Bronchial epithelial cell (primary cell): ENCODE results near the gene SSH2. TPM values are rescaled to one million over a fixed set of nuclear protein-coding genes. Genes with fewer than 3 reads are reported as not detected.
"Not testable (repeated sequence)": the region's sequence is repeated elsewhere in the genome, so short reads cannot be mapped to it uniquely, and the experiment has no call there.

Source experiments
- DNase-seq: peaks from one replicate; pipeline ENCODE4 v3.0.0-alpha.2; 2010; ENCODE audit warnings: low read depth
- FAIRE-seq: peaks from 2 replicates; lab custom pipeline; 2011; peaks lifted over from hg19 to GRCh38; lab: Jason Lieb, UNC
- H3K27me3 ChIP-seq: 2 replicates; pipeline ENCODE4 v1.5.1; 2011; ENCODE audit warnings: low read length; ENCODE audit not compliant: control insufficient read depth, insufficient read depth
- H3K36me3 ChIP-seq: 2 replicates; pipeline ENCODE4 v1.5.1; 2011; ENCODE audit warnings: low read length; ENCODE audit not compliant: control insufficient read depth, insufficient read depth
- H3K4me3 ChIP-seq: 2 replicates; pipeline ENCODE4 v1.5.1; 2011; ENCODE audit warnings: mild to moderate bottlenecking, low read depth, low read length, control low read depth
- total RNA-seq: library from RNA; depleted of rRNA; stranded (reverse); fragments of >200 nt; gene quantifications from 2 replicates; pipeline ENCODE4 v1.2.1, GENCODE V29; 2014
- TF ChIP-seq, protein P1 (sequence below): IDR thresholded peaks from 2 replicates; pipeline ENCODE4 v1.5.1; 2011; ENCODE audit warnings: mild to moderate bottlenecking, moderate library complexity, low read length, control low read depth, inconsistent platforms; ENCODE audit not compliant: insufficient read depth, severe bottlenecking

The SSH2 gene
- total RNA-seq, 1 donor from 2014 or later = 3.7 TPM

DNA sequence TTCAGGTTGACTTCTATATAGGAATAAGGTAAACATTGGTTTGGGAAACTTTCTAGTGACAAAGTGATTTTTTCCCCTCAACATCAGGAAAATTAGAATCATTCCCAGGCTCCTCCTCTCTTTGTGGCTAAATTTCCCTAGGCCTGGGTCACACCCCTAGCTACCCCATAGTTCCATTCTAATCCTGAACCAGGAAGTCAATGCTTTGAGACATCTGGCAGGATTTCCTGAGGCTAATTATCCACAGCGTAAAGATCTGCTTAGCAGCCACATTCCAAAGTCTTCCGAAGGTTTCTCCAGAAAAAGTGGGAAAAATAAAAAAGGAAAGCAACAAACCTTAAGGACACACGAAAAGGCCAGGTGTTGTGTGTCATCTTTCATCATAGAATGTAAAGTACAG, 247.0 kb downstream of the SSH2 start:
- TF ChIP-seq, protein P1, sequence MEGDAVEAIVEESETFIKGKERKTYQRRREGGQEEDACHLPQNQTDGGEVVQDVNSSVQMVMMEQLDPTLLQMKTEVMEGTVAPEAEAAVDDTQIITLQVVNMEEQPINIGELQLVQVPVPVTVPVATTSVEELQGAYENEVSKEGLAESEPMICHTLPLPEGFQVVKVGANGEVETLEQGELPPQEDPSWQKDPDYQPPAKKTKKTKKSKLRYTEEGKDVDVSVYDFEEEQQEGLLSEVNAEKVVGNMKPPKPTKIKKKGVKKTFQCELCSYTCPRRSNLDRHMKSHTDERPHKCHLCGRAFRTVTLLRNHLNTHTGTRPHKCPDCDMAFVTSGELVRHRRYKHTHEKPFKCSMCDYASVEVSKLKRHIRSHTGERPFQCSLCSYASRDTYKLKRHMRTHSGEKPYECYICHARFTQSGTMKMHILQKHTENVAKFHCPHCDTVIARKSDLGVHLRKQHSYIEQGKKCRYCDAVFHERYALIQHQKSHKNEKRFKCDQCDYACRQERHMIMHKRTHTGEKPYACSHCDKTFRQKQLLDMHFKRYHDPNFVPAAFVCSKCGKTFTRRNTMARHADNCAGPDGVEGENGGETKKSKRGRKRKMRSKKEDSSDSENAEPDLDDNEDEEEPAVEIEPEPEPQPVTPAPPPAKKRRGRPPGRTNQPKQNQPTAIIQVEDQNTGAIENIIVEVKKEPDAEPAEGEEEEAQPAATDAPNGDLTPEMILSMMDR = no peak
- FAIRE-seq = no peak
- Histone ChIP-seq H3K36me3 (no peaks in the 10 kb centered on the region), H3K4me3 (no peak overlapping the region), H3K27me3 (no peaks in the 10 kb centered on the region)
- no peak for DNase-seq

DNA sequence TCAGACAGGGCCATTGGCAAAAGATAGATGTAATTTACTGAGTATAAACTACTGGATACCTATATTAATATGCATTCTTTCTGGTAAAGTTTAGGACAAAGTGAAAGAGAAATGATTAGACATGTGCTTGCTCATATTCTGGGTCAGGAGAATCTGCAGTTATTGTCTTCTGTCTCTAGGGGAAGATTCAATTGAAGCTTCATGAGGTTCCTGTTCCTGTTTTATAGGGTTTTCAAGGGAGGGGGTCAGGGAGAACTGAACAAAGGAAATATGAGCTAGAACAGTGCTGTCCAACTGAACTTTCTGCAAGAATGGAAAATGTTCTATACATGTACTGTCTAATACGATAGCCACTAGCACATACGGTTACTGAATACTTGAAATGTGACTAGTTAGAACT, 248.0 kb downstream of the SSH2 start:
- TF ChIP-seq, protein P1 = no peak
- no peaks in the 10 kb centered on the region for H3K27me3 ChIP-seq
- H3K4me3 ChIP-seq = no peak overlapping the region
- FAIRE-seq (no peak), DNase-seq (no peak)
- no peaks in the 10 kb centered on the region for H3K36me3 ChIP-seq

DNA sequence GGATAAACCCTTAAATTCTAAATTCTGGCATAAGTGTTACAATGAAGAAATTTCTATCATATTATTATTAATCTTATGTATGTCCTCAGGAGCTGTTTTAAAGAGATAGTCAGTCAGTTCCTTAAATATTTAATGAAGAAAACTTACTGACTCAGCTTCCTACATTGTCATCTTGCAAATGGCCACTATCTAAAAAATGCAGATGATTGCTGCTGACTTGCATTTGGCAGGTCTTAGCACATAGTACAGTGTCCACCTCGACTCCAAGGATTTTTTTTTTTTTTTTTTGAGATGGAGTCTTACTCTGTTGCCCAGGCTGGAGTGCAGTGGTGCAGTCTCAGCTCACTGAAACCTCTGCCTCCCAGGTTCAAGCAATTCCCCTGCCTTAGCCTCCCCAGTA, 252.2 kb downstream of the SSH2 start:
- H3K27me3 ChIP-seq = no peaks in the 10 kb centered on the region
- DNase-seq (no peak), FAIRE-seq (no peak)
- TF ChIP-seq, protein P1 = no peak
- H3K4me3 ChIP-seq = no peak overlapping the region
- H3K36me3 ChIP-seq = no peaks in the 10 kb centered on the region

DNA sequence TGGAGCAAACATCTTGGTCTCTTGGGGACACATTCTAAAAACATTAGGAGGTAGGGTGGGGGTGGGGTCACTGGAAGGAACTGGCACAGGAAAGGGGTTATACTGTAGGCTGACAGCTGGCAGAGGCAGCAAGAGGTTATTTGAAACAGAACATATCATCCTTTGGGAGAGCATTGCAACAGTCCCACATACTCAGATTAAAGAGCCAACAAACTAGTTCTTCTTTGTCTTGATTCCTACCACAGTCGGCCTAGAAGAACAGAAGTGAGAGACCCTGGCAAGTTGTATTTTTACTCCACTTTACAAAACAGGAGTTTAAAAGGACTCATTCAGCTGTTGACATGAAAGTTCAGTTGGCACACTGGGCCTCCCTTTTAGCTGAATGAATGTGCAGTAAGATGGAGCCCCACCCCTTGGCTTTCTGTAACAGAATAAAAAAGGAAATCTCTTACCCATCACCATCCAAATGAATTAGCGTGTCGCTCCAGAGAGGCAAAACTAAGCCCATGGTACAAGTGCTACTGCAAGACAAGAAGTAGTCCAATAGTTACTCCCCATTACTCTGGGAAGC, 252.7 kb downstream of the SSH2 start:
- H3K27me3 ChIP-seq = no peaks in the 10 kb centered on the region
- FAIRE-seq (no peak), DNase-seq (no peak)
- no peaks in the 10 kb centered on the region for H3K36me3 ChIP-seq
- TF ChIP-seq, protein P1 = no peak
- H3K4me3 ChIP-seq = no peak overlapping the region

DNA sequence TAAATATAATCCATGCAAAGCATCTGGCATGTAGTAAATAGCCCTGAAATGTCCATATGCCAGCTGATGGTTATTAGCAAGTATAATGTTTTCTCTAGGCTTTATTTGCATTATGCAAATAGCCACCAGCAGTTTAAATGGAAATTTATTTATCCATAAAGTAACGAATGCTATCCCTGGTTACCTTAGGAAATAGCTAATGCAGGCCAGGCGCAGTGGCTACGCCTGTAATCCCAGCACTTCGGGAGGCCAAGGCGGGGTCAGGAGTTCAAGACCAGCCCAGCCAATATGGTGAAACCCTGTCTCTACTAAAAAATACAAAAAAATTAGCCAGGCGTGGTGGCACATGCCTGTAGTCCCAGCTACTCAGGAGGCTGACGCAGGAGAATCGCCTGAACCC, 254.1 kb downstream of the SSH2 start:
- FAIRE-seq = not testable (repeated sequence)

DNA sequence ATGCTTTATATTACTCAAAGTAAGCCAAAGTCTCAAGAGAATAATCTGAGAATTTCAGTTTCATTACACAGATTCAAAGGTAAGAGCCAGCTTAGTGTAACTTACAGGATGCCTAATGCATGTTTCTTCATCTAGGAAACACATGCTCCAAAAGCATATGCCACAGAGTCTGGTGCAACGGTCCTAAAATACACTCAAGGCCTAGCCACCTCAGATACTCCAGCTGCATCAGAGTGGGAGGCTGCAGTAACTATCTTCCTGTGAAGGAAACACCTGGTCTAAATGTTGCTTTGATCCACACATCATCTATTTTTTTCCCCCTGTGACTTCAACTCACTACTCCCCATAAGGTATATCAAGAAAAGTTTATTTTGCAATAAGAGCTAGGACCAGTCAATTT, 255.7 kb downstream of the SSH2 start:
- H3K27me3 ChIP-seq = no peaks in the 10 kb centered on the region
- DNase-seq (no peak), FAIRE-seq (no peak)
- TF ChIP-seq, protein P1 = no peak
- H3K36me3 ChIP-seq = no peaks in the 10 kb centered on the region
- no peak overlapping the region for H3K4me3 ChIP-seq

More for the DNA sequence above, 254.1 kb downstream of the SSH2 start:
- not testable (repeated sequence) for DNase-seq, H3K36me3 ChIP-seq, H3K27me3 ChIP-seq, H3K4me3 ChIP-seq
